ENCODE measurements around the gene C15orf62. TPM values are rescaled to one million over a fixed set of nuclear protein-coding genes. Genes with fewer than 3 reads are reported as not detected.
A peak's percentile ranks its signal among the peaks of the same experiment; 100 is the strongest.

Gene C15orf62
- total and polyA plus RNA-seq, 8 donors, result 0.06 to 0.46 (median 0.16) TPM; not detected in 1

- H3K27ac ChIP-seq, result peak overlapping the region; percentile 62 to 83 (median 78)
- WGBS, 2 donors, result 0% methylated on average over 22 of the region's 22 CpGs
- no peaks in the 10 kb centered on the region for H3K9me3 ChIP-seq
- H3K27me3 ChIP-seq, result no peaks in the 10 kb centered on the region
- H3K4me3 ChIP-seq, result peak overlapping the region; percentile 69 to 92 (median 78)
- peak in 4 of 6 donors; percentile 31 to 84 (median 57) for DNase-seq
- ATAC-seq, result peak; percentile 35 to 72 (median 63)
- TF ChIP-seq CTCF (IDR thresholded peaks at IDR 0.05), result no peak
- H3K36me3 ChIP-seq, result peaks cover 0 to 9% (median 5%) of the 10 kb centered on the region in 3 donors
- peaks cover 0 to 6% (median 3%) of the 10 kb centered on the region in 3 donors for H3K4me1 ChIP-seq
- FAIRE-seq, result no peak
- intact Hi-C loops (cut with DNase I), result no loop called here
Observed at GRCh38 chr15:40754574-40754882, 15.3 kb upstream of the C15orf62 start.

GRCh38 chr15:40754883-40755811 lies 14.6 kb upstream of the C15orf62 start, which contains the start of gene RMDN3:
Gene RMDN3, minus strand, starts transcription at chr15:40755254. Its CDS starts 471 bp downstream, at chr15:40754783.
- WGBS, 2 donors, result 0 to 1% methylated on average over 63 to 66 of the region's 66 CpGs
- no peak for FAIRE-seq

GRCh38 chr15:40755812-40756208 lies 14.0 kb upstream of the C15orf62 start:
- DNase-seq (peak in 1 of 6 donors; percentile 50), ATAC-seq (no peak), FAIRE-seq (no peak)
- Histone ChIP-seq H3K4me1 (peaks cover 0 to 6% (median 3%) of the 10 kb centered on the region in 3 donors), H3K27me3 (no peaks in the 10 kb centered on the region), H3K4me3 (peak overlapping the region; percentile 69 to 92 (median 78)), H3K9me3 (no peaks in the 10 kb centered on the region), H3K36me3 (peaks cover 0 to 5% (median 3%) of the 10 kb centered on the region in 3 donors), H3K27ac (peak overlapping the region in 3 of 4 donors; percentile 62 to 78 (median 77))
- TF ChIP-seq CTCF (IDR thresholded peaks at IDR 0.05), result no peak
- intact Hi-C loops (cut with DNase I), result no loop called here
- 56 to 60% methylated on average over 10 of the region's 10 CpGs for WGBS, 2 donors

More at GRCh38 chr15:40754883-40755811, 14.6 kb upstream of the C15orf62 start, which contains the start of gene RMDN3:
- peaks cover 0 to 9% (median 5%) of the 10 kb centered on the region in 3 donors for H3K36me3 ChIP-seq
- H3K4me1 ChIP-seq, result peaks cover 0 to 6% (median 3%) of the 10 kb centered on the region in 3 donors
- no peaks in the 10 kb centered on the region for H3K27me3 ChIP-seq
- ATAC-seq (peak; percentile 99 to 100 (median 99)), DNase-seq (peak; percentile 88 to 98 (median 95))
- no peaks in the 10 kb centered on the region for H3K9me3 ChIP-seq
- TF ChIP-seq CTCF (IDR thresholded peaks at IDR 0.05), result no peak
- peak within 1 kb of the TSS; percentile 62 to 83 (median 78) for H3K27ac ChIP-seq
- peak within 1 kb of the TSS; percentile 69 to 92 (median 78) for H3K4me3 ChIP-seq
- intact Hi-C loops (cut with DNase I), result no loop called here

- H3K36me3 ChIP-seq, result no peaks in the 10 kb centered on the region
- FAIRE-seq, result no peak
- no peak for TF ChIP-seq CTCF (IDR thresholded peaks at IDR 0.05)
- H3K9me3 ChIP-seq, result no peaks in the 10 kb centered on the region
- H3K4me3 ChIP-seq, result no peak overlapping the region
- ATAC-seq, result no peak
- H3K4me1 ChIP-seq, result peaks cover 0 to 6% (median 3%) of the 10 kb centered on the region in 3 donors
- DNase-seq, result peak in 1 of 6 donors; percentile 7
- no peak overlapping the region for H3K27ac ChIP-seq
- 54 to 64% methylated on average over 6 of the region's 6 CpGs for WGBS, 2 donors
- intact Hi-C loops (cut with DNase I), result no loop called here
- H3K27me3 ChIP-seq, result no peaks in the 10 kb centered on the region
Observed at GRCh38 chr15:40756938-40757337, 12.8 kb upstream of the C15orf62 start.
